Measurements from ENCODE around the gene FAM98B. TPM values are rescaled to one million over a fixed set of nuclear protein-coding genes. Genes with fewer than 3 reads are reported as not detected.

Gene FAM98B
- total and polyA plus RNA-seq, 2 of the 8 experiments (the other 6 are each of a cell fraction or from before 2014, with no cell fraction given) = 5.9 to 48.4 TPM

GRCh38 chr15:38475361-38475760, 21.4 kb downstream of the FAM98B start:
- Histone ChIP-seq H3K56ac (replicated peaks; ENCODE audit: insufficient read length, low read depth, low read length) (no peak overlapping the region), H3K4me3 (ENCODE audit: extremely low read depth in 1 of 4, insufficient read depth in 2 of 4, low read depth in 3 of 4, low read length in 4 of 4) (no peak overlapping the region), H3K18ac (ENCODE audit: extremely low read depth, low read length) (no peak overlapping the region), H4K20me1 (replicated peaks in 1 of 2; ENCODE audit: control insufficient read depth in 1 of 2, insufficient read depth in 2 of 2, low read length in 2 of 2) (no peaks in the 10 kb centered on the region), H2BK15ac (ENCODE audit: low read length) (no peak overlapping the region), H4K5ac (ENCODE audit: insufficient read length, low read depth, low read length) (no peak overlapping the region), H3K79me2 (ENCODE audit: control insufficient read depth in 1 of 2, insufficient read depth in 2 of 2, low read length in 2 of 2) (no peaks in the 10 kb centered on the region), H3K27me3 (replicated peaks in 1 of 4; ENCODE audit: control insufficient read depth in 3 of 4, extremely low read depth in 1 of 4, insufficient read depth in 3 of 4, low read length in 3 of 4) (no peaks in the 10 kb centered on the region), H4K91ac (replicated peaks; ENCODE audit: insufficient read length, low read length) (no peak overlapping the region), H2AK5ac (ENCODE audit: low read depth, low read length) (no peak overlapping the region), H3K79me1 (ENCODE audit: low read depth, low read length) (no peaks in the 10 kb centered on the region), H2BK12ac (ENCODE audit: low read depth, low read length) (no peak overlapping the region), H3K9ac (replicated peaks in 1 of 4; ENCODE audit: extremely low read depth in 1 of 4, low read depth in 3 of 4, low read length in 3 of 4) (no peak overlapping the region), H3K27ac (ENCODE audit: low read depth, low read length) (no peak overlapping the region), H2BK20ac (ENCODE audit: low read length) (no peak overlapping the region), H3K4ac (replicated peaks; ENCODE audit: insufficient read length, low read depth, low read length) (no peak overlapping the region), H2BK5ac (ENCODE audit: low read depth, low read length) (no peak overlapping the region), H3K9me3 (ENCODE audit: insufficient read depth in 2 of 2, low read depth in 1 of 2, low read length in 1 of 2) (no peaks in the 10 kb centered on the region), H3K4me1 (replicated peaks in 1 of 4; ENCODE audit: control insufficient read depth in 3 of 4, insufficient read depth in 4 of 4, low read length in 3 of 4) (no peaks in the 10 kb centered on the region), H3K36me3 (ENCODE audit: control insufficient read depth in 2 of 4, insufficient read depth in 4 of 4, low read length in 3 of 4) (peaks cover 3 to 34% (median 20%) of the 10 kb centered on the region in 4 experiments; a peak in 7 of 8 replicates), H2BK120ac (replicated peaks; ENCODE audit: low read depth, low read length) (no peak overlapping the region), H3K14ac (ENCODE audit: insufficient read length) (no peak overlapping the region), H4K8ac (ENCODE audit: extremely low read depth, insufficient read depth, low read length) (no peak overlapping the region), H3K23ac (ENCODE audit: insufficient read length) (no peak overlapping the region), H2AFZ (ENCODE audit: low read length) (no peak overlapping the region), H3K23me2 (ENCODE audit: low read depth, low read length) (no peaks in the 10 kb centered on the region), H3K4me2 (ENCODE audit: insufficient read depth in 1 of 2, low read depth in 2 of 2, low read length in 2 of 2) (no peak overlapping the region)
- DNase-seq (ENCODE audit: low read depth in 1 of 2, low spot score in 2 of 2) (no peak), FAIRE-seq (no peak)
- WGBS, 2 experiments (ENCODE audit: extremely low coverage in 1 of 2, insufficient coverage in 1 of 2, insufficient read length in 1 of 2, insufficient replicate concordance in 2 of 2, low coverage in 1 of 2, low lambda C conversion rate in 2 of 2, missing lambda C conversion rate in 1 of 2) = 89% methylated on average over 2 of the region's 2 CpGs; no CpG with 5 or more reads in 1 of the 2 experiments
- CTCF ChIA-PET (ENCODE audit: partially characterized antibody) = interaction anchor here (0.8 to 2.2 kb wide), 13 partner anchors 14 to 481 kb away, joined by 3 to 18 read pairs (median 4); no protein-coding TSS in a partner anchor
- POLR2A ChIA-PET (ENCODE audit: partially characterized antibody) = no interaction called here
- TF ChIP-seq ATF2 (IDR thresholded peaks at IDR 0.05; ENCODE audit: low read length) (no peak), JUN (IDR thresholded peaks at IDR 0.05; ENCODE audit: low read depth, low read length) (no peak), GABPA (IDR thresholded peaks at IDR 0.05; ENCODE audit: borderline replicate concordance, insufficient read depth, low read length) (no peak), HDAC2 (IDR thresholded peaks at IDR 0.05; ENCODE audit: borderline replicate concordance in 1 of 2, low read depth in 2 of 2, low read length in 2 of 2) (no peak), SP2 (IDR thresholded peaks at IDR 0.05; ENCODE audit: low read length) (no peak), BCL11A (IDR thresholded peaks at IDR 0.05; ENCODE audit: low read depth in 2 of 2, low read length in 2 of 2) (no peak), E2F6 (IDR thresholded peaks at IDR 0.05) (no peak), BRCA1 (IDR thresholded peaks at IDR 0.05; ENCODE audit: low read depth, low read length) (no peak), SUZ12 (IDR thresholded peaks at IDR 0.05; ENCODE audit: low read length) (no peak), CREB1 (IDR thresholded peaks at IDR 0.05) (no peak), TBP (IDR thresholded peaks at IDR 0.05; ENCODE audit: low read depth, low read length) (no peak), EGR1 (IDR thresholded peaks at IDR 0.05; ENCODE audit: borderline replicate concordance, low read depth, low read length) (no peak), SP4 (IDR thresholded peaks at IDR 0.05; ENCODE audit: low read length) (no peak)
